GM19025 (cell line): ENCODE measurements around the gene ANTXR1.

ENCODE experiments used
- ATAC-seq: cut with Tn5 transposase; IDR thresholded peaks from one replicate; pipeline ENCODE4 v1.9.1; 2021; ENCODE audit warnings: mild to moderate bottlenecking, low read depth, moderate library complexity; ENCODE audit not compliant: unreplicated experiment

ANTXR1 gene

DNA sequence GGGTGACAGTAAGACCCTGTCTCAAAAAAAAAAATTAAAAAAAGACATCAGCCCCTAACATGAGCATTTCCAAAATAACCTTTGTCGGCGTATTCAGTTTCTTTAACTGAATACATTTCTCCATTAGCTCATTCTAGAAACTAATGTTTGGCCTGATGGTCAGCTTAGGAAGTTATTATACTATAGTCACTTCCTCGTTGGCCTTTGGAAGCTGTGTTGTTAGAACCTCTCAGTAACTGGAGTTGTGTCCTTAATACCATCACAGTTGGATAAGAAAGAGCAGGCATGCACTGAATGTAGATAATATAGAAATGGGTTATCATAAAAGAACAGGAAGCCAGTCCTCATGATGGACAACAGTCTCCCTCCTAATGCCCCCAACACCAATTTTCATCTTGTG lies 112.8 kb downstream of the ANTXR1 start:
- ATAC-seq, result no peak

GRCh38 chr2:69126341-69126740 lies 113.4 kb downstream of the ANTXR1 start:
- no peak for ATAC-seq

DNA sequence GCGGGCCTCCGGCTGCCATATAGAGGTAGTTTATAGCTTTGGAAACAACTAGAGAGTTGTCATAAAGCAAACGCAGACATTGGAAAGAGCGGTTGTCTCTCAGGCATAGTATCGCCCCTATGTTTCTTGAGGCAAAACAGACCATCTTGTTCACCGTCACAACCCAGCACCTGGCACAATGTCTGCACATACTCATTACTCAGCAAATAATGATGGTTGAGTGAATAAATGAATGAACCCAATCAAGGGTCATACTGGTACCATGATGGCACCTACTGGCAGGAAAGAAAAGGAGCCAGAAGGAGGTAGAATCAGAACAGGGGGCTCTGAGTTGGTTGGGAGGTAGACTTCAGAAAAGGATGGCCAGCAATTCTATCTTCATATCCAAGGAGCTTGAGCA lies 118.5 kb downstream of the ANTXR1 start:
- no peak for ATAC-seq

- ATAC-seq, result no peak
These were observed 119.2 kb downstream of the ANTXR1 start for GRCh38 chr2:69131983-69132675.

- ATAC-seq, result no peak
These were observed 120.1 kb downstream of the ANTXR1 start for GRCh38 chr2:69132960-69133590.

DNA sequence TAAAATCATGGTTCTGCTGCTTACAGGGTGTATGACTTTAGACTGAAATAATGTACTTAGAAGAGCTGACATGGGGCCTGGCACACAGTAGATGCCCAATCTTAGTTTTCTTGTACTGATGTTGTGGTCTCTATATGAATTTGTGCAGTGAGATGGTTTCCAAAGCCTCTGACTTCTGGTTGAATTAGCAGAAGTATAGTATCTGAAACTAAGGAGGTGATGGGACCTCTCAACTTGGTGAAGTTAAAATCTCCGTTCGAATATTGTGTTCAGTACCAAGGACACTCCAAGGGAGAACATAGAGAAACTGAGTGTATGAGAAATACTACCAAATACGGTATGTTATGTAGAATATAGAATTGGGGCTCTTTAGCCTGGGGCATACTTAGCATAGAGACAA lies 120.9 kb downstream of the ANTXR1 start:
- ATAC-seq, result no peak

GRCh38 chr2:69134306-69134945 lies 121.4 kb downstream of the ANTXR1 start:
- ATAC-seq, result no peak

DNA sequence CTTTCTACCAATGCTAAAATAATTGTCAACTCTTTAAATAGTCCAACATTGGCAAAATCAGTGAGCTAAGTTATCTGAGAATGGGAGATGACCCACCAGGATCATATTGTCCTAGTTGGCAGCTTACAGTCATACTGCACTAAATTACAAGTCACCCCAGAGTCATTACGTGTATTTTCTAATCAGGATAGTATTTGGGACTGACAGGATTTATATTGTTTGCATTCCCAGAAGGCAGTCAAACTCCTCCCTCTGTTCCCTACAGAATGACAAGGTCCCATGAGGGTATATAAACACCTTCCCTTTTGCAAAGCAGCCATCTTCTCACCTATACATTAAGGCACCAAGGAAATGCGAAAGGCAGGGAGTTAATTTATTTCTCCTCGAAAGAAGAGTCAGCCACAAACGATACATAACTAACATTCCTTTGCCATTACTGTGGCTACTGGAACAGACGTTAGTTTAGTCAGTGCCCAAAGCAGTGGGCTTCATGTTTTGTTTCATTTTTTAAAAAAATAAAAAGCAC lies 125.3 kb downstream of the ANTXR1 start:
- ATAC-seq, result no peak

DNA sequence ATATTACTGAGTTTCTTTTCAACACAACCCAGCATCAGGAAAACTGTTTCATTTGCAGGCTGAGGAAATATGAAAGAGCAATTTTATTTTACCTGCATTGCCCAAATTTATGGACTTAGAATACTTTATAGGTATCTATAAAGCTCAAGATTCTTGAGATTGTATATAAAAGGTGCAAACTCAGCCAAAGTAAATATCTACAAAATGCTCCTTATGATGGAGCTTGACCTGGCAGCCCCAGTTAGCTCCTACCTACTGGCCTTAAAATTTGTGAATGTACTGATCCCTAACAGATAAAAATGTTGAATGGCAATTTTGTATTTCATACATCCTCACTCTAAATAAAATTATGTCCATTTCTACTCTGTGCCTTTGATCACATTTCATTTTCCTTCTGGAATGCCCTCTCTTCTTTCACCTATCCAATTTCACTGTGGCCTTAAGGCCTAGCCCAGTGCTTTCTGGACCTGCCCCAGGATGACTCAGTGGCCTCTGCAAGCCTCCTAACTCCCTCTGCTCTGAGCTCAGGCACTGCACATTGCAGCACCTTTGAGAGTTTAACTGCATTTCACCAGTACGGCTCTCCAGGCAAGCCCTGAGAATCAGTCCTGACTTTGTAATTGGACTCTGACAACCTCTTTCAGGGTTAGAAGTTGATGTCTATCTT lies 125.9 kb downstream of the ANTXR1 start:
- no peak for ATAC-seq

GRCh38 chr2:69139778-69140670 lies 127.0 kb downstream of the ANTXR1 start:
- no peak for ATAC-seq

GRCh38 chr2:69141061-69141460 lies 128.1 kb downstream of the ANTXR1 start:
- ATAC-seq, result no peak

- no peak for ATAC-seq
These were observed 130.9 kb downstream of the ANTXR1 start for GRCh38 chr2:69143748-69144360.

DNA sequence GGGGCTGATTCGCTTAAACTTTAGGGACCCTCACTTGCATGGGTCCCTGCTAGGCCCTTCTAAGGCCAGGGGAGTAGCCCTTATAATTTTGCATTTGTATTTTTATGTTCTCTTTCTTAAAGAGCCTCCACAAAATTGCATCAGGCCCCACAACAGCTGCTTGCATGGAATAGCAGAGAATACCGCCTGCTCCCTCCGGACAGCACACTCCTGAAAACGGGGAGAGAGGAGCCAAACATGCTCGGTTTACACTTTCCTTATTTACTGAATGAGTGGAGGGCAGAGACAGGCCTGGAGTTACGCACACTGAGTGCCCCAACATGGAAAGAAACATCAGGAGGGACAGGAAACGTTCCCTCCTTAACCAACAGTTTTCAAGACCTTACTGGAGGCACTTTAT lies 132.2 kb downstream of the ANTXR1 start:
- ATAC-seq, result no peak

DNA sequence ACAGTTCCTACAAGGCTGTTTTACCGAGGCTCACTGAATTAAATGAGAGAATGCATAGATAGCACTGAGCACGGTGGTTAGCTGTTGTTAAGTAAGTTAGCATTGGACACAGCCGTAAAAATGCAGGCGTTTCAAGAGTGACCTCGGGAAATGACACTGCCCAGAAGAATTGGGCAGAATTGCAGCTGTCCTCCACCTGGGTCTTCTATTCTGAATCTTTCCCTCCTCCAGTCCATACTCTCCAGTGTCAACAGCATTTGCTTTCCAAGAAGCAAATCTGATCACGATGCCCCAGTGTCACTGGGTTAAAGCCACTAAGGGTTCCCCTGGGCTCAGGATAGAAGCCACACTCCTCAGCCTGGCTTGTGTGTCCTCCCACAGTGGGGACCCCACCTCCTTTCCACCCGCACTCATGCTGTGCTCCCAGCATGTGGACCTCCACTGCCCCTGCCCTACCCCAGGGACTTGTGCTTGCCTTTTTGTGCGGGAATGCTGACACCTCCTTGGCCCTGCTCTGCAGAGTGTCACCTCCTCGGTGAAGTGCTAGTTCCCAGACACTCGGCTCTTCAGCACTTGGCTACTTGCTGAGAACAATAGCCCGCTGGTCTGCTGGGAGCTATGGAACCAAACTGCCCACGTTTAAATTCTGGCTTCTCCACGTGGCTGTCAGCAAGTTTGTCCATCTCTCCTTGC lies 135.0 kb downstream of the ANTXR1 start:
- ATAC-seq, result no peak

DNA sequence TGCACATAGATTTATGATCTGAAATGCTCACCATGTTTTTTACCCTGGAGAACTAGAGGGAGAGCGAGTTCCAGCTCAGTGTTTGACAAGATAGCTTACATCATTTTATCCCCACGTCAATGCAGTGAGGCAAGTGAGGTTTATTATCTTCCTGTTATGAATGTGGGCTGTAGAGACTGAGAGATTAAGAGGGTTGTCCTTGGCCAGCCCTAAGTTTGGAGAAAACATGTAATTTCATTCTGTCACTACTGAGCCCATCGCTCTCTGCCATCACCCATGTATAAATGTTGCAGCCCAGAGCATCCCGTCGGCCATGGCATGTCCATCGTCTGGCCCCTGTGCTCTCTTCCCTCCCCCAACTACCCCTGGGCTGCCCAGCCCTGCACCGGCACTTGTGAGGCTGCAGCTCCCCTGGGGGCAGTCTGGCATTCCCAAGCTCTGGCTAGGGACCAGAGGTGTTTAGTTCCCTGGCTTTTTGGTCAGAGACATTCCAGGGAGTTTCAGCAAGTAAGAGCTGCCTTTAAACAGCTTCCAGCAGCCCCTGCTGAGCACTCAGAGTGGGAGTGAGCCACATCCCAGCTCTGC lies 136.7 kb downstream of the ANTXR1 start:
- ATAC-seq, result no peak

DNA sequence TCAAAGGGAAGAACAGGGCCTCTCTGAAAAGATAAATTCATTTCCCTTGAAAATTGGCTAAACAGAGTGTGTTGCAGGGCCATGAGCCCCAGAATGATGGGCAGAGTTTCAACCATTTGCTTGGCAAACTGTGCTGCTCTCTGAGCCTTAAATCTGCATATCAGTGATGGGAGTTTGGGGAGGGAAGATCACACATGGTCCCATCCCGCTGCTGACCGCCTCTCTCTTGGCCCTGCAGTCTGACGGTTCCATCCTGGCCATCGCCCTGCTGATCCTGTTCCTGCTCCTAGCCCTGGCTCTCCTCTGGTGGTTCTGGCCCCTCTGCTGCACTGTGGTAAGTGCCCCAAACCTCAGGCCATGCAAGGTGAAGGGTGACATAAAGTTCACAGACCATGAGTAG lies 139.0 kb downstream of the ANTXR1 start:
- ATAC-seq, result no peak

DNA sequence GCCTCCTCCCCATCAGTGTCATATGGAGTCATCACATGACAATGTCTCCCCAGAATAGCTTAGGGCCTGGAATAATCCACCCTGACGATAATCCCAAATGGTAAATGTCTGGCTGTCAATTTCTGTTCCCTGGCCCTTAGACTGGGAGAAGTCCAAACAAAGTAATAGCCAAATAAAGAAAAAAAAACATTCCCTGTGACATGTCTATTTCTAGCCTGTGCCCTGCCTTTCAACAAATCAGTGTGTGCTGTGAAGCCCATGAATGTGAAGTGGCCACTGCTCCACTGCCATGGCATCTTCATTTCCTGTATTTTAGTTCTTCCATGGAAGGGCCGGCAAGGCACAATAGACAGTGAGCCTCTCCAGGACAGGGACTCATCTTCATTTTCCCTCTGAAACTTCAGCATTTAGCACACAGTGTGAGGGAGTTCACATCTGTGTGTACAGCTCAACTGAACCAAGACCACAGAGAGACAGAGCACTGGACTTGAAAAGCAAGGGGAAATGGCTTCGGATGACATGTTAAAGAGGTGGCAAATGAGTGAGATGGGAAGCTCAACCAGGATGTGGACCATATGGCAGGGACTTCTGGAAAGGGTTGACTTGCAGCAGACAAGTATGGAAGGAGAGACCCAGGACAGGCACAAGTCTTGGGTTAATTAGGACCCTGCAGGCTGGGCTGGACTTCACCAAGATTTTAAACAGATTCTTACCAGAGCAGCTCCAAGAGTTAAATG lies 140.0 kb downstream of the ANTXR1 start:
- no peak for ATAC-seq

DNA sequence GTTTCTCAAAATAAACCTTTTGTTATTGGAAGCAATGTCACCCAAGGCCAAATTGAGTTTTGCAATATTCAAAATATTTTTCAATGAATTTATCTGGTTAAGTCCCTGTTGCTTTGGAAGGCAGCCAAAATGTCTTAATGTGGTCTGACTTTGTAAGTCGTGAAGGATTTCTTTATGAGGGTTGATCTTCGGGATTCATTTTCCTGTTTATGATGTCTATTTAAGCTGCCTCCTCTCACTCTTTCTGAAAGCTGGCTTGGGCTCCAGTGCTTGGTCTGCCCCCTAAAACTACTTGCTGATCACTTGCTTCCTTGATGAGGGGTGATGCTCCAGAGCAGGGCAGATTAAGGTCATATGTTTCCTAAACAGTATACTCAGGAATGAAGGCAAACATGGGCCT lies 141.1 kb downstream of the ANTXR1 start:
- ATAC-seq, result no peak
